ENCODE measurements around the gene CCSER2. TPM values are rescaled to one million over a fixed set of nuclear protein-coding genes. Genes with fewer than 3 reads are reported as not detected.

CCSER2 gene
- total RNA-seq, 4 donors from 2014 or later, result 26.4 to 48.3 (median 31.7) TPM

DNA sequence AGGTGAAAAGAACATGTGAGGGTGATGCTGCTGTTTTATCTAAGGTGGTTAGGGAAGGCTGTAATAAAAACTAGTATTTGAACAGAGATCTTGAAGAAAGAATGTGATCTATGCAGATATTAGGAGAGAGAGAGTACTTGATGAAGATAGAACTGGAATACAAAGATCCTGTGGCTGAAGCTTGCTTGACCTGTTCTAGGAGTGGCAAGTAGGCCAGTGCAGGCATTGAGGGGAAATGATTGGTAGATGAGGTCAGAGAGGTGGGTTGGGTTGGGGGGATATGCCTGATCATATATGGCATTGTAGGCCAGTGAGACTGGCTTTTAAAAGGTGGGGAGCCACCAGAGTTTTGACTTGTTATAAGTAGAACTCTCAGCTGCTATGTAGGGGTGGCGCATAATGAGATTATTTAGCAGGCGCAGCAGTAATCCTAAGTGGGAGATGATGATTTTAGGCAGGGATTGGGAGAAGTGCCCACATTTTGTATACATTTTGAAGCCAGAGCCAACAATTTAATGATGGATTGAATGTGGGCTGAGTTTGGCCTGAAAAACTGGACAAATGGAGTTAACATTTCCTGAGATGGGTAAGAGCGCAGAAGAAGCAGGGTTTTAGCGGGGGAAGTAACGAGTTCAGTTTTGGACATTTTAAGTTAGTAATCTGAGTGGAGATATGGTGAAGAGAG, 8.2 kb downstream of the CCSER2 start:
- no peak for TF ChIP-seq POLR2A (IDR thresholded peaks at IDR 0.05)
- TF ChIP-seq, protein P1, sequence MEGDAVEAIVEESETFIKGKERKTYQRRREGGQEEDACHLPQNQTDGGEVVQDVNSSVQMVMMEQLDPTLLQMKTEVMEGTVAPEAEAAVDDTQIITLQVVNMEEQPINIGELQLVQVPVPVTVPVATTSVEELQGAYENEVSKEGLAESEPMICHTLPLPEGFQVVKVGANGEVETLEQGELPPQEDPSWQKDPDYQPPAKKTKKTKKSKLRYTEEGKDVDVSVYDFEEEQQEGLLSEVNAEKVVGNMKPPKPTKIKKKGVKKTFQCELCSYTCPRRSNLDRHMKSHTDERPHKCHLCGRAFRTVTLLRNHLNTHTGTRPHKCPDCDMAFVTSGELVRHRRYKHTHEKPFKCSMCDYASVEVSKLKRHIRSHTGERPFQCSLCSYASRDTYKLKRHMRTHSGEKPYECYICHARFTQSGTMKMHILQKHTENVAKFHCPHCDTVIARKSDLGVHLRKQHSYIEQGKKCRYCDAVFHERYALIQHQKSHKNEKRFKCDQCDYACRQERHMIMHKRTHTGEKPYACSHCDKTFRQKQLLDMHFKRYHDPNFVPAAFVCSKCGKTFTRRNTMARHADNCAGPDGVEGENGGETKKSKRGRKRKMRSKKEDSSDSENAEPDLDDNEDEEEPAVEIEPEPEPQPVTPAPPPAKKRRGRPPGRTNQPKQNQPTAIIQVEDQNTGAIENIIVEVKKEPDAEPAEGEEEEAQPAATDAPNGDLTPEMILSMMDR (IDR thresholded peaks at IDR 0.05), result no peak
- intact Hi-C loops (cut with DNase I), result no loop called here
- DNase-seq, result no peak
- Histone ChIP-seq H3K9me3 (no peaks in the 10 kb centered on the region), H3K4me3 (no peak overlapping the region), H3K4me1 (peaks cover 0 to 45% (median 11%) of the 10 kb centered on the region in 3 donors), H3K36me3 (no peaks in the 10 kb centered on the region), H3K27ac (no peak overlapping the region), H3K27me3 (no peaks in the 10 kb centered on the region)
- WGBS, 2 donors, result 79 to 85% methylated on average over 5 of the region's 5 CpGs

DNA sequence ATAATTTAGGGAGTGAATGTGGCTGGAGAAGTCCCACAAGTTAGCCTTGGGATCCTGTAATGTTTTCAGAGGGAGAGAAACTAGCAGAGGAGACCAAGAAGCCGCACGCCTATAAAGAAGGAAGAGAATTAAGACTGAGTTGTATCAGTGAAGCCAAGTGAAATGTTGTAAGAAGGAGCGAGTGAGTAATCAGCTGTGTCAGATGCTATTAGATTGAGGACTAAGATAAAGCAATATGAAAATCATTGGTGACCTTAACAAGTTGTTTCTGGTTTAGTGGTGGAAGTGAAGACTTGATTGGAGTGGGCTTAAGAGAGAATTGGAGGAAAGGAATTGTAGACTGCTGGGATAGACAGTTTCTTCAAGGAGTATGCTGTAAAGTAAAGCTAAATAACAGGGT, 8.8 kb downstream of the CCSER2 start:
- peaks cover 0 to 51% (median 11%) of the 10 kb centered on the region in 3 donors for H3K4me1 ChIP-seq
- no peaks in the 10 kb centered on the region for H3K36me3 ChIP-seq
- H3K27me3 ChIP-seq, result no peaks in the 10 kb centered on the region
- no peak for TF ChIP-seq POLR2A (IDR thresholded peaks at IDR 0.05)
- TF ChIP-seq, protein P1 (IDR thresholded peaks at IDR 0.05), result no peak
- no peaks in the 10 kb centered on the region for H3K9me3 ChIP-seq
- intact Hi-C loops (cut with DNase I), result no loop called here
- H3K27ac ChIP-seq, result no peak overlapping the region
- no peak overlapping the region for H3K4me3 ChIP-seq
- 51 to 61% methylated on average over 3 of the region's 3 CpGs for WGBS, 2 donors
- DNase-seq, result no peak

GRCh38 chr10:84339025-84339424, 10.6 kb downstream of the CCSER2 start:
- Histone ChIP-seq H3K4me1 (peaks cover 0 to 47% (median 11%) of the 10 kb centered on the region in 3 donors), H3K27me3 (no peaks in the 10 kb centered on the region), H3K36me3 (no peaks in the 10 kb centered on the region), H3K27ac (no peak overlapping the region), H3K9me3 (no peaks in the 10 kb centered on the region), H3K4me3 (no peak overlapping the region)
- intact Hi-C loops (cut with DNase I), result no loop called here
- 63 to 100% methylated on average over 1 of the region's 1 CpG for WGBS, 2 donors
- no peak for DNase-seq
- no peak for TF ChIP-seq POLR2A (IDR thresholded peaks at IDR 0.05)
- TF ChIP-seq, protein P1 (IDR thresholded peaks at IDR 0.05), result no peak

GRCh38 chr10:84340187-84340586, 11.8 kb downstream of the CCSER2 start:
- Histone ChIP-seq H3K4me3 (no peak overlapping the region), H3K27me3 (no peaks in the 10 kb centered on the region), H3K4me1 (peaks cover 0 to 36% (median 11%) of the 10 kb centered on the region in 3 donors), H3K9me3 (no peaks in the 10 kb centered on the region), H3K27ac (no peak overlapping the region), H3K36me3 (no peaks in the 10 kb centered on the region)
- no peak for TF ChIP-seq POLR2A (IDR thresholded peaks at IDR 0.05)
- TF ChIP-seq, protein P1 (IDR thresholded peaks at IDR 0.05), result no peak
- no peak for DNase-seq
- intact Hi-C loops (cut with DNase I), result no loop called here
- WGBS, 2 donors, result 95 to 97% methylated on average over 3 of the region's 3 CpGs

DNA sequence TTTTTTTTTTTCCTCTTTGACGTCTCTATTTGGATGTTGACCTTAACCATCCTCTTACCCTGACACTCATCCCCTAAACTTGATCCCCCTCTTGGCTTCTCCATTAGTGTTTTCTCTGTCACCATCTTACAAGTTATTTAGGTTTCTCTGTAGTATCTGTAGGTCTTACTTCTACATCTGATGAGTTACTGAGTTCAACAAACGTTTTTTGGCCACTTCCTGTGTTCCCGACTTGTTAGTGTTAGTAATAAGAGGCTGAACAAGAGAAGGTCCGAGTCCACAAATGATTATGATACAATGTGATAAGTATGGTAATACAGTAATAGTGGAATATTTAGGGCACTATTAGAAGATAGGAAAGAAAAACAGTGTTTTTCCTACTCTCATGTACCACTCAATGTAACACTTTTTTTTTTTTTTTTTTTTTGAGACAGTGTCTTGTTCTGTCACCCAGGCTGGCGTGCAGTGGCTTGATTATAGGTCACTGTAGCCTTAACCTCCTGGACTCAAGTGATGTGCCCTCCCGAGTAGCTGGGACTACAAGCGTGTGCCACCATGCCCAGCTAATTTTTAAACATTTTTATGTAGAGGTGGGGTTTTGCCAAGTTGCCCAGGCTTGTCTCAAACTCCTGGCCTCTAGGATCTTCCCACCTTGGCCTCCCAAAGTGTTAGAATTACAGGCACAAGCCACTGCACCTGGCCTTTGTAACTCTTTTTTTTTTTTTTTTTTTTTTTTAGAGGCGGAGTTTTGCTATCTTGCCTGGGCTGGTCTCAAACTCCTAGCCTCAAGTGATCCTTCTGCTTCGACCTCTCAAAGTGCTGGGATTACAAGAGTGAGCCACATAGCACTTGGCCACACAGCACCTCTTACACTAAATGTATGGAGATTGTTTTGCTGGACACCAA, 12.5 kb downstream of the CCSER2 start:
- Histone ChIP-seq H3K27me3 (no peaks in the 10 kb centered on the region), H3K36me3 (no peaks in the 10 kb centered on the region), H3K27ac (no peak overlapping the region), H3K4me1 (peaks cover 0 to 29% (median 11%) of the 10 kb centered on the region in 3 donors), H3K9me3 (no peaks in the 10 kb centered on the region), H3K4me3 (no peak overlapping the region)
- DNase-seq, result no peak
- intact Hi-C loops (cut with DNase I), result no loop called here
- 72 to 73% methylated on average over 8 to 9 of the region's 9 CpGs for WGBS, 2 donors
- TF ChIP-seq POLR2A (IDR thresholded peaks at IDR 0.05), result no peak
- TF ChIP-seq, protein P1 (IDR thresholded peaks at IDR 0.05), result no peak

Data from esophagus squamous epithelium (tissue), 5 donors.